GM20000 (cell line): ENCODE data around the gene SDCCAG8.

Source experiments
- DNase-seq: peaks from one replicate; pipeline ENCODE4 v3.0.0; 2012; ENCODE audit warnings: low spot score
- CTCF ChIP-seq: IDR thresholded peaks from 2 replicates; pipeline ENCODE4 v1.5.1; 2012; ENCODE audit warnings: mild to moderate bottlenecking, control low read depth; ENCODE audit errors: extremely low read depth, missing control alignments

SDCCAG8 gene

DNA sequence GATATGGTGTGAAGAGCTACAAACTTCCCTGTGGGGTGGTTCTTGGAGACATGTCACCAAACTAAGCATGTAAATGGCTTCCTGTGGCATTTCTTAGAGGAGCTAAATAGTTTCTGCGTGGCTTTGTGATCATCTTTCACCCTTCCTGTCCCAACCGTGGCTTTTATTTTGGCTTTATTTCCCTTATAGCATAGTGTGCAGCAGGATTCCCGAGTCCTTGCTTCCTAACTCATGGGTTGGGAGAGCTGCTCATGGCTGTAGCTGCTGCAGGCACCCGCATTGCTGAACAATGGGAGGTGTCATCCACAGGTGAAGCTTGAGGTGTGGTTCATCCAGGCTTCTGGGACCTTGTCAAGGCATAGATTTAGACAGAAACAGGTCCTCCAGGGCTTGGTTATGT is 192.0 kb downstream of the SDCCAG8 start:
- no peak for DNase-seq
- TF ChIP-seq CTCF = no peak

DNA sequence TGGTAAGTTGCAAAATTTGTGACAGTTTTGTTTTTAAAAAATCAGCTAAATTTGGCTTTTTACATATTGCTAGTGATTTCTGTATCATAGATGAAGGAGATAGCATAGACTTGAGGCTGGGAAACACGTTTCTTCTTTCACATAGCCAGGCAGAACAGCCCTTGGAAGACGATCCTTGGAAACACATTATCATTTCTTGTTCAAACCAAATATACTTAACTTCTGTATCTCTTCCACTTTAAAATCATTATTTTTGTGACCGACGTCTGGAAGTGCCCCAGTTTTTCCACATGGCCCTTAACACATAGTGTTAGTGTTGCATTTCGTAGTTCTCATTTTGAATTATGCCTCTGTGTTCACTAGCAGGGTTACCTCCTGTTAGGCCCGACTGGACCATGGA is 193.5 kb downstream of the SDCCAG8 start:
- DNase-seq = no peak
- no peak for TF ChIP-seq CTCF

- no peak for DNase-seq
- no peak for TF ChIP-seq CTCF
These were observed 196.3 kb downstream of the SDCCAG8 start for GRCh38 chr1:243452092-243452491.

DNA sequence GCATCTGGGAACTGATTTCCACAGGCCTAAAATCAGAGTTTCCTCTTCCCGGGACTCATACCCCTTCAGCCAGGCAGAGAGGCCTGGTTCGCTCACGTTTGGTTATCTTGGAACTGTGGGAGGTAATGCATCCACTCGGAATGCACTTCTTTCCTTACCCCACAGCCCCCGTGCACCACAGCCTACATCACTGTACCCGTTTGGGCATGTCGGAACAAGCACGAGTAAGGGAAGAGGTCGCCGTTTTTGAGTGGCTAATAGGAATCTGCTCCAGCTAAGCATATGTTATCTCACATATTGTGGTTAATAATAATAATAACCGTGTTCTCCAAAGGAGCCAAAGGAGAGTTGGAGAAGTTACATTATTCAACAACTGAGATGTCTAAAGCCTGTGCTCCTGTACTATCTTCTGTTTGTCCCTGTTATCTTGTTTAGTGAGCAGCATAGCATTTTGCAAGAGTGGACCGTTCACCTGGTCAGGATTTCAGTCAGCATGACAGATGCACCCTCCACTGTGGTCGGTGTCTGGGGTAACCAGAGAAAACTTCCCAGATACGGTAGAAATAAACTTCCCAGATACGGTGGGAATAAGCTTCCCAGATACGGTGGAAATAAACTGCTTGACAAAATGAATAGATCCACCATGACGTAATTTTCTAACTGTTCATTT is 198.6 kb downstream of the SDCCAG8 start:
- no peak for TF ChIP-seq CTCF
- DNase-seq = no peak

DNA sequence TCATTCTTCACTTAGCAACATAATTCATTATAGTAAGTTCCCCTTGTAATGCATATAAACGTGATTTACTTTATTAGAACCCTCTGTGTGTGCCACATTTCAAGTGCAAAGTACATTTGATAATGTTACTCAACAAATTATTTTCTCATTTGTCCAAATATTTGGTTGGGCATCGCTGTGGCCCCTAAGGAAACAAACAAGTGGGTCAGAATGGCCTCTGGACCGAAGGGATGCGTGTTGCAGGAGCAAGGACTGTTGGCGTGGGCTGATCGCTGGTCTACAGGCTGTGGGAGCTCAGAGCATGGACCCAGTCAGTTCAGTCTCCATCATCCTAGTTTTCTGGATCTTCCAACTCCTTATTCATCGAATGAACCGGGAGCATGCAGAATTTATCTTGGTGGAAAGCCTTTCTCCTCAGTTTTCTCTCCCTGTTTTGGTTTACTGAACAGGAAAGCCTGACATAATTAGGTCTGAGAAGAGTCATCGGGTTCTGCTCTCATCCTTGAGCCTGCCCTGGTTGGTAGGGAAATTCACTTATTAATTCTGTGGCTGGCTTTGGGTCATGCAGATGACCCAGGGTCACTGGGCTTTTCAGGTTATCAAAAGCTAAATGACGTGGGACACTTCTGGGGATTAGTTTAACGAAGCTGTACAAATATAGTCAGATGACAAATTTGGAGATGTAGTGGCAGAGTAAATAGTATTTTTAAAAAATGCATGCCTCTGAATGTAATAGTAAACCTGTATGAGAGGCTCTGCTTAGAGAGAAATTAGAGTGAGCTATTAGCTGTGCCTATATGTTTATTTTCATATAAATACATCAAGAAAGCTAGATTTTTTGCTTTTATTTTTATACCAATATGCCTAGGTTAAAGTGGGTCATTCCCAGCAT is 200.2 kb downstream of the SDCCAG8 start:
- TF ChIP-seq CTCF = no peak

GRCh38 chr1:243457363-243457982 is 201.6 kb downstream of the SDCCAG8 start:
- no peak for DNase-seq
- no peak for TF ChIP-seq CTCF

More for the DNA sequence above, 200.2 kb downstream of the SDCCAG8 start:
- DNase-seq = no peak

- no peak for DNase-seq
- no peak for TF ChIP-seq CTCF
These were observed 203.2 kb downstream of the SDCCAG8 start for GRCh38 chr1:243459059-243459458.
